ENCODE measurements around the gene CLEC18C. TPM values are rescaled to one million over a fixed set of nuclear protein-coding genes. Genes with fewer than 3 reads are reported as not detected.

The CLEC18C gene
- total and polyA plus RNA-seq, 10 donors: 0.09 to 1.2 (median 0.49) TPM; not detected in 2

DNA sequence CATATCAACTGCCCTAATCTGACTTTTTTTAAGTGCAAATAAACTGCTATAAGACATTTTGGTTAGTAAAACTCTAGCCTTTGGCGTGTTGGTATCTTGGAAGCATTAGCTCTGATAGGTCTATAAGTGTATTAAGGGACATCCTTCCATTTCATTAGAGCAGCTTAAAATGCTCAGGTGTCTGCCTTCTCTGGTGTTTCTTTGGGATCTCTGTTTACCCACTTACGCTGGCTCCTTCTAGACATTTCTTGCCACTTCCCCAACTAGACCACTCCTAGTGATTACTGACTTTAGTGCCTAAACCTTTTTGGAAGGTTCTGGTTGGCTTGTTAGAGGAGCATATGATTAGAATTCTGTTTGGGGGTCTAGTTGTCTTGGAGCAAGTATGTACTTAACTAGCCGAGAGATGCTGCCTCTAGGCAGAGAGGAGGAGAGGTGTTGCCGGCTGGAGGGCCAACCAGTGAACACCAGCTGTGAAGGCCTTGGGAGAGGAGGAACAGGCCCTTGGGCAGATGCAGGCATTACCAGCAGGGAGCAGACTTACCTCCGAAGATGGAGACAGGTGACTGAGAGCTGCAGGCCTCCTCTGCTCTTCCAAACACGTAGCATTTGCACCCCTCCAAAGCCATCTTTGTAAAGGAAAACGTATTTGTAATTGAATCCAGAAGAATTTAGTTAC is 15.2 kb upstream of the CLEC18C start:
- peak; percentile 62 for DNase-seq
- TF ChIP-seq POLR2AphosphoS5 (IDR thresholded peaks at IDR 0.05) (no peak), POLR2A (IDR thresholded peaks at IDR 0.05) (no peak), CTCF (IDR thresholded peaks at IDR 0.05 in 8 of 11, conservative IDR thresholded peaks at IDR 0.05 in 3 of 11) (no peak)
- 80 to 91% (median 89%) methylated on average over 7 of the region's 7 CpGs for WGBS, 5 donors
- intact Hi-C loops (cut with DNase I; ENCODE audit: low total_unique reads): no loop called here
- Histone ChIP-seq H3K9me3 (no peaks in the 10 kb centered on the region), H3K27me3 (replicated peaks in 1 of 7) (no peaks in the 10 kb centered on the region), H3K4me1 (no peaks in the 10 kb centered on the region), H3K36me3 (peaks cover 39 to 97% (median 95%) of the 10 kb centered on the region in 6 donors), H3K27ac (no peak overlapping the region), H3K4me3 (no peak overlapping the region)

- Histone ChIP-seq H3K4me1 (no peaks in the 10 kb centered on the region), H3K27me3 (replicated peaks in 1 of 7) (no peaks in the 10 kb centered on the region), H3K36me3 (peaks cover 29 to 84% (median 83%) of the 10 kb centered on the region in 6 donors), H3K9me3 (no peaks in the 10 kb centered on the region), H3K4me3 (no peak overlapping the region), H3K27ac (no peak overlapping the region)
- WGBS, 5 donors: 72 to 84% (median 81%) methylated on average over 9 of the region's 9 CpGs
- DNase-seq: peak; percentile 44
- TF ChIP-seq POLR2AphosphoS5 (IDR thresholded peaks at IDR 0.05) (no peak), CTCF (IDR thresholded peaks at IDR 0.05 in 8 of 11, conservative IDR thresholded peaks at IDR 0.05 in 3 of 11) (no peak), POLR2A (IDR thresholded peaks at IDR 0.05) (no peak)
- intact Hi-C loops (cut with DNase I; ENCODE audit: low total_unique reads): no loop called here
Observed at GRCh38 chr16:70159355-70160348, 13.9 kb upstream of the CLEC18C start.

DNA sequence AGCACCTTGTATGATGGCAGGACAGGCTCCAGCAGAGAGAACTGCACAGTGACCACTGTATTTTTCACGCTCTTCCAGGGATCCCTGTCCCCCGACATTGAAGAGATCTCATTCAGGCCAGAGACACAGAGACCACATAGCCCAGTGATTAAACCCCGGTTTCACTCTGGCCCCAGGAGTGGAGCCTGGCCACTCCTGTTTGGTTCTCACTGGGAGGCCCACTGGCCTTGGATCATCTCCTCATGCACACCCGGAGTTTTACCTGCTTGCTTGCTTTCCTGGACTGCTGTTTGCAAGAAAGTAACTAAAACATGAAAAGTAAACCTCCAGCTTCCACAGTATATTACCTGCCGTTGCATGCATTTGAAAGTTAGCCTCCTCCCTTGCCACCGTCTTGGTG is 13.2 kb upstream of the CLEC18C start:
- Histone ChIP-seq H3K4me1 (peaks cover 0 to 6% (median 1%) of the 10 kb centered on the region in 6 donors), H3K27me3 (replicated peaks in 1 of 7) (no peaks in the 10 kb centered on the region), H3K9me3 (no peaks in the 10 kb centered on the region), H3K4me3 (no peak overlapping the region), H3K36me3 (peaks cover 29 to 77% (median 76%) of the 10 kb centered on the region in 6 donors), H3K27ac (no peak overlapping the region)
- WGBS, 5 donors: 83 to 94% (median 94%) methylated on average over 6 of the region's 6 CpGs
- intact Hi-C loops (cut with DNase I; ENCODE audit: low total_unique reads): no loop called here
- peak; percentile 41 for DNase-seq
- TF ChIP-seq POLR2A (IDR thresholded peaks at IDR 0.05): no peak
- no peak for TF ChIP-seq CTCF (IDR thresholded peaks at IDR 0.05 in 8 of 11, conservative IDR thresholded peaks at IDR 0.05 in 3 of 11)
- TF ChIP-seq POLR2AphosphoS5 (IDR thresholded peaks at IDR 0.05): no peak

DNA sequence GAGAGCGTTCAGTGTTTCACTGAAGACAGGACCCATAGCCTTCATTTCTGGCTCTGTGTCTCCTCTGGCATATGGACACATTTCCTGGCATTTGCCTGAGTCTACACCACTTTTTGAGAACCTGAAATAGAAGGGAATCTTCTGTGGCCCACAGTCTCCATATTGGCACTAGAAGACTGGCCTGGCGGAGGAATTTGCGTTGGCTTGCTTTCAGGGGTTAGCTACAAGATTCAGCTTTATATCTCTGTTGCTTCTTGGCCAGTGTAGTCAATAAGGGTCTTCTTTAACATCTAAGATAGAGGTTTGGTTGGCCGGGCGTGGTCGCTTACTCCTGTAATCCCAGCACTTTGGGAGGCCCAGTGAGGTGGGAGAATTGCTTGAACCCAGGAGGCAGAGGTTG is 12.8 kb upstream of the CLEC18C start:
- H3K4me1 ChIP-seq: peaks cover 0 to 6% (median 1%) of the 10 kb centered on the region in 6 donors
- WGBS, 5 donors: 95 to 99% (median 97%) methylated on average over 6 of the region's 6 CpGs
- peaks cover 29 to 73% (median 71%) of the 10 kb centered on the region in 6 donors for H3K36me3 ChIP-seq
- TF ChIP-seq POLR2AphosphoS5 (IDR thresholded peaks at IDR 0.05) (no peak), CTCF (IDR thresholded peaks at IDR 0.05 in 8 of 11, conservative IDR thresholded peaks at IDR 0.05 in 3 of 11) (no peak), POLR2A (IDR thresholded peaks at IDR 0.05) (no peak)
- no peak overlapping the region for H3K4me3 ChIP-seq
- H3K27ac ChIP-seq: no peak overlapping the region
- no peaks in the 10 kb centered on the region for H3K9me3 ChIP-seq
- intact Hi-C loops (cut with DNase I; ENCODE audit: low total_unique reads): no loop called here
- H3K27me3 ChIP-seq (replicated peaks in 1 of 7): no peaks in the 10 kb centered on the region
- peak; percentile 64 for DNase-seq

Data from spleen (tissue), 11 donors.